Right atrium auricular region (tissue), 2 donors: ENCODE measurements around the gene FAM107B. TPM values are rescaled to one million over a fixed set of nuclear protein-coding genes. Genes with fewer than 3 reads are reported as not detected.

ENCODE experiments used
- DNase-seq: peaks from one replicate; pipeline ENCODE4 v3.0.0-alpha.2; 2019; ENCODE audit warnings: low spot score
- H3K27ac ChIP-seq, 2 donors: fragments of 200-600 bp; sonication (generic); 1 replicate in 1 of 2; 2 replicates in 1 of 2; pipeline ENCODE4 v1.5.1; 2016 to 2019
- H3K27me3 ChIP-seq, 2 donors: fragments of 200-600 bp; sonication (generic); one replicate each; pipeline versions ENCODE4 v1.5.1 to v1.6.0; 2017 to 2019
- H3K36me3 ChIP-seq: fragments of 200-600 bp; sonication (generic); one replicate; pipeline ENCODE4 v1.5.1; 2016
- H3K4me1 ChIP-seq, 2 donors: fragments of 200-600 bp; sonication (generic); one replicate each; pipeline versions ENCODE4 v1.5.1 to v1.6.0; 2017 to 2019
- H3K4me3 ChIP-seq, 2 donors: fragments of 200-600 bp; sonication (generic); 1 replicate in 1 of 2; 2 replicates in 1 of 2; pipeline ENCODE4 v1.5.1; 2017 to 2019; ENCODE audit warnings: mild to moderate bottlenecking in 1 of 2, moderate library complexity in 1 of 2
- H3K9me3 ChIP-seq, 2 donors: fragments of 200-600 bp; sonication (generic); one replicate each; pipeline ENCODE4 v1.5.1; 2019
- total RNA-seq, 2 donors: library from RNA; depleted of rRNA; stranded (reverse); fragments of >200 nt; gene quantifications; one replicate each; pipeline ENCODE4 v1.1.0, GENCODE V29; 2016
- TF ChIP-seq, protein P1 (sequence below), 2 donors: fragments of 200-600 bp; sonication (generic); IDR thresholded peaks; one replicate each; pipeline ENCODE4 v1.5.1; 2019; ENCODE audit warnings: antibody characterized with exemption in 2 of 2

Gene FAM107B
- total RNA-seq, 2 donors from 2014 or later: 10.6 to 14.1 TPM

GRCh38 chr10:14751014-14751896 is 23.4 kb downstream of the FAM107B start:
- DNase-seq: peak; percentile 77
- H3K36me3 ChIP-seq: no peaks in the 10 kb centered on the region
- TF ChIP-seq, protein P1, sequence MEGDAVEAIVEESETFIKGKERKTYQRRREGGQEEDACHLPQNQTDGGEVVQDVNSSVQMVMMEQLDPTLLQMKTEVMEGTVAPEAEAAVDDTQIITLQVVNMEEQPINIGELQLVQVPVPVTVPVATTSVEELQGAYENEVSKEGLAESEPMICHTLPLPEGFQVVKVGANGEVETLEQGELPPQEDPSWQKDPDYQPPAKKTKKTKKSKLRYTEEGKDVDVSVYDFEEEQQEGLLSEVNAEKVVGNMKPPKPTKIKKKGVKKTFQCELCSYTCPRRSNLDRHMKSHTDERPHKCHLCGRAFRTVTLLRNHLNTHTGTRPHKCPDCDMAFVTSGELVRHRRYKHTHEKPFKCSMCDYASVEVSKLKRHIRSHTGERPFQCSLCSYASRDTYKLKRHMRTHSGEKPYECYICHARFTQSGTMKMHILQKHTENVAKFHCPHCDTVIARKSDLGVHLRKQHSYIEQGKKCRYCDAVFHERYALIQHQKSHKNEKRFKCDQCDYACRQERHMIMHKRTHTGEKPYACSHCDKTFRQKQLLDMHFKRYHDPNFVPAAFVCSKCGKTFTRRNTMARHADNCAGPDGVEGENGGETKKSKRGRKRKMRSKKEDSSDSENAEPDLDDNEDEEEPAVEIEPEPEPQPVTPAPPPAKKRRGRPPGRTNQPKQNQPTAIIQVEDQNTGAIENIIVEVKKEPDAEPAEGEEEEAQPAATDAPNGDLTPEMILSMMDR (IDR thresholded peaks at IDR 0.05): no peak
- no peak overlapping the region for H3K4me3 ChIP-seq
- H3K27ac ChIP-seq: peak overlapping the region; percentile 67 to 75
- H3K9me3 ChIP-seq: no peaks in the 10 kb centered on the region
- peaks cover 0 to 32% of the 10 kb centered on the region in 2 donors for H3K4me1 ChIP-seq
- no peaks in the 10 kb centered on the region for H3K27me3 ChIP-seq

- TF ChIP-seq, protein P1 (IDR thresholded peaks at IDR 0.05): no peak
- no peak for DNase-seq
- Histone ChIP-seq H3K9me3 (no peaks in the 10 kb centered on the region), H3K27me3 (no peaks in the 10 kb centered on the region), H3K4me3 (no peak overlapping the region), H3K4me1 (peaks cover 0 to 32% of the 10 kb centered on the region in 2 donors), H3K27ac (peak overlapping the region; percentile 18 to 61), H3K36me3 (no peaks in the 10 kb centered on the region)
Measured at GRCh38 chr10:14749070-14749809, 25.5 kb downstream of the FAM107B start.

DNA sequence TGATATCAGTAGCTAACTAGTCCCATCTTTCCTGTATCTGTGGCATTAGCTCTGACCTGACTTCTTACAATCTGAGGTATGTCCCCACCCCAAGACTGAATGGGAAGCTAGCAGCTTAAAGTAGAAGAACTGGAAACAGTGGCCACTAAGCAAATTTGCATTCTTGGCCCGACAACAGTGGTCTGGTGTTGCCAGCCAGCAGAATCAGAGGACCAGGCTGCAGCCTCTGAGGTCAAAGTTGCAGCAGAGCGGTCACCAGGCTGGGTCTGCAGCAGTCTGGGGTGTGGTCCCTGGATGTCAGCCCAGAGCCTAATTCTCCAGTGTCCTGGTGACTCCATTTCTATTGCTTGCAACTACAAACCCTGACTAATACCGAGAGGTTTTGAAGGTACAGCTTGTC is 26.3 kb downstream of the FAM107B start:
- Histone ChIP-seq H3K9me3 (no peaks in the 10 kb centered on the region), H3K27me3 (no peaks in the 10 kb centered on the region), H3K36me3 (no peaks in the 10 kb centered on the region), H3K4me3 (no peak overlapping the region), H3K4me1 (peaks cover 0 to 32% of the 10 kb centered on the region in 2 donors), H3K27ac (peak overlapping the region in 1 of 2 donors; percentile 61)
- peak; percentile 75 for DNase-seq
- TF ChIP-seq, protein P1 (IDR thresholded peaks at IDR 0.05): no peak

DNA sequence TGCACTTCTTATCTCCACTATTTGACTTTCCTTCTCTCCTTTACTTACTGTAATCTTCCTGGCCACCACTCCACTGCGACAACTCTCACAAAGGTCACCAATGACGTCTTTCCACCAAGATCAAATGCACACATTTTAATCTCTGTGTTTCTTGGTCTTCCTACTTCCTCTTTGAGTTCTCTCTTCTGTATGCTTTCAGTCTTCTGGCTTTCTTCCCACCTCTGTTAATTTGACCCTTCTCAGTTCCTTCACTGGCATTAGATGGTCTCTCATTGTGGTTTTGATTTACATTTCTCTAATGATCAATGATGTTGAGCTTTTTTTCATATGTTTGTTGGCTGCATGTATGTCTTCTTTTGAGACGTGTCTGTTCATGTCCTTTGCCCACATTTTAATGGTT is 31.9 kb downstream of the FAM107B start:
- no peak overlapping the region for H3K27ac ChIP-seq
- H3K27me3 ChIP-seq: no peaks in the 10 kb centered on the region
- peaks cover 0 to 17% of the 10 kb centered on the region in 2 donors for H3K4me1 ChIP-seq

DNA sequence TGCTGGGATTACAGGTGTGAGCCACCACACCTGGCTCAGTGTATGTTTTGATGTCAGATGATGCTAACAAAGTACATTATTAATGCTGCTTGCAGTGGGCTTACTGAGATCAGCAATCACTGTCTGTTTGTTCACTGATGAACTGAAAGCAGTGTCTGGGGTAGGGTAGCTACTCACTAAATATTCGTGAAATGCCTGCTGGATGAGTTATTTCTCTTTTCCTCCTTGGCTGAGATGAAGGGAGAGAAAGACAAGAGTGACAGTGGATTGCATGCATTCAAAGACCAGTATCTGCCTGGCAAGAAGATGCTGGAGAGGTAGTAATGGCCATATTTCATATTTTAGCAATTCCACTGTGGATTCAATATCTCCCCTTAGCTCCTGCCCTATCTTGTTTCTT is 32.3 kb downstream of the FAM107B start:
- H3K36me3 ChIP-seq: no peaks in the 10 kb centered on the region
- H3K4me1 ChIP-seq: peaks cover 0 to 18% of the 10 kb centered on the region in 2 donors
- H3K9me3 ChIP-seq: no peaks in the 10 kb centered on the region
- H3K27ac ChIP-seq: no peak overlapping the region
- TF ChIP-seq, protein P1 (IDR thresholded peaks at IDR 0.05): no peak
- no peaks in the 10 kb centered on the region for H3K27me3 ChIP-seq
- no peak for DNase-seq
- H3K4me3 ChIP-seq: no peak overlapping the region

More for the DNA sequence above, 31.9 kb downstream of the FAM107B start:
- Histone ChIP-seq H3K9me3 (no peaks in the 10 kb centered on the region), H3K4me3 (no peak overlapping the region), H3K36me3 (no peaks in the 10 kb centered on the region)
- TF ChIP-seq, protein P1 (IDR thresholded peaks at IDR 0.05): no peak
- DNase-seq: no peak
